Stimulated activated CD8-positive, alpha-beta memory T cell treated with anti-CD3 and anti-CD28 coated beads, Interleukin-2, amount 100 ng/mL, for 1 hour (primary cell): Measurements from ENCODE around the gene HNF4A.

Experiments used
- DNase-seq, 2 donors: peaks; one replicate each; pipeline ENCODE4 v3.0.0-alpha.2; 2020; ENCODE audit warnings: low read depth in 2 of 2

HNF4A gene

GRCh38 chr20:44405785-44406571, 50.5 kb downstream of the HNF4A start:
- no peak for DNase-seq

DNA sequence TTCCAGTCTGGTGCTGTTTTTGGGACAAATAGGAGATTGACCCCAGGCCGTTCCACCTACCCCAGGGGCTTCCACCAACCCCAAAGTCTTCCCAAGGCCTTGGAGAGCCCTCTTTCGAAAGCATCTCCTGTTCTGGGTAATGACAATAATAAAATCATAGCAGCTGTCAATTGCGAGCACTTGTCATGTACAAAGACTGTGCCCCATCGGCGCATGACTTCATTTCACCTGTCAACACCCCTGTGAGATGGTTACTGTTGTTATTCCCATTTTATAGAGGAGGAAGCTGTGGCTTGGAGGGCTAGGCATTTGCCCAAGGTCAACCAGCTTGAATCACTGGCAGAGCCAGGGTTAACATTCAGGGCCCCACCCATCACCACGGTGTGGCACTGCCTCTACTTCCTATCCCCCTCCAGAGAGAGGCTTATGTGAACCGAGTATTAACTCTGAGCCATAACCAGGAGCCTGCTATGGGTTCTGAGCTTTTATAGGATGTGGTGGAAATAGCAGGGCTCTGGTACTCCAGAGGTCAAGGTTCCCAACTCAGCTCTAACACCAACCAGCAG, 51.2 kb downstream of the HNF4A start:
- no peak for DNase-seq

GRCh38 chr20:44407402-44408184, 52.1 kb downstream of the HNF4A start:
- DNase-seq, result no peak

DNA sequence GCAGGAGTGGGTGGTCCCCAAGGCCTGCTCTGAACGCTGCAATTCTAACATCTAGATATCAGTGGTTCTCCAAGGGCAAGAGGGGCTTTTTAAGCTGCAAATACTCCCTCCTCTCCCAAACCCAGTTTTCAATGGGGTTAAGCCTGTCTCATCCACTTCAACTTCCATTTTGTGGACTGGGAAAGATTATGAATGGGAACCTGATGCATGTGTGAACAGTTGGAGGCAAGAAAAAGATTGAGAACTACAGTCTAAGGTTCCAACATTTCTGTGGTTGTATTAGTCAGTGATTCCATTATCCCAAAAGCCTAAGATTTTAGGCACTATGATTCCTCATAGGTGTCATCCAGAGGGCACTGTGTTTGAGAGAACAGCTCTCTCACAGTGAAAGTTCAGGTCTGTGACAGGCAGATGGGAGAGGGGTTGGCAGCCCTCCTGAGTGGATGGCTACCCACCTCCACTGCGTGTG, 53.7 kb downstream of the HNF4A start:
- no peak for DNase-seq

DNA sequence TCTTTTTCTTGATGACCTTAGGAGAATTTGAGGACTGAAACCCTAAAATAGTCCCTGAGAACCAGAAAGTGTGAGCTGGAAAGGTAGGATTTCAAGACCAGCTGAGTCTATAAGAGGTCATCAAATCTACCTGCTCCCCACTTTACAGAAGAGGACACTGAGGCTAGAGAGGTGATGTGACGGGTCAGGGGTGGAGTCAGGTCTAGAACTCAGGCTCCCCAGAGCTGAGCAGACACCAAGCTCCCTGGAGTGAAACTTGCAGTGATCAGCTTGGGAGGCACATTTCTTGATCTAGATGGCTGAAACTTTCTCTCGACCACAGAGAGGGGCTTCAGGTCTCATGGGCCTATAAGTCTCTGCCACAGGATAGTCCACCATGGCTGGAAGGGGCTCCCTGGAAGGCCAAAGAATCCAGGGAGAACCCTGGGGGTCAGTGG, 55.1 kb downstream of the HNF4A start:
- no peak for DNase-seq

- no peak for DNase-seq
Measured at GRCh38 chr20:44411020-44411756, 55.7 kb downstream of the HNF4A start.

DNA sequence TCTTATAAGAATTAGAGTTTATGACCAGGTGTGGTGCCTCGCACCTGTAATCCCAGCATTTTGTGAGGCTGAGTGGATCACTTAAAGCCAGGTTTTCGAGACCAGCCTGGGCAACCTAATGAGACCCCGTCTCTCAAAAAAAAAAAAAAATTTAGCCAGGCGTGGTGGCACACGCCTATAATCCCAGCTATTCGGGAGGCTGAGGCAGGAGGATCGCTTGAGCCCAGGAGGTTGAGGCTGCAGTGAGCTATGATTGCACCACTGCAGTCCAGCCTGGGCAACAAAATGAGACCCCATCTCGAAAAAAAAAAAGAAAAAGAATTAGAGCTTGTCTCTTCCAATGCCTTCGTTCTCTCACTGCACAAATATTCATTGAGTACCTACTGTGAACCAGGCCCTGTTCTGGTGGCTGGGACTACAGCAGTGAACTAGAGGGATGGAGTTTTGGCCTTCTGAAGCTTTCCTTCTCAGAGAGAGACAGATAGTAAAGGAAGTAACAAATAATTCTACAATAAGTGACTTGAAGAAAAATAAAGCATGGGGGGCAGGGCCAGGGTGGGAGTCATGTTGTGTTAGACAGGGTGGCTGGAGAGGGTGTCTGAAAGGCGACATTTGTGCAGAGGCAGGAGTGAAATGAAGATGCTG, 56.4 kb downstream of the HNF4A start:
- no peak for DNase-seq

- no peak for DNase-seq
Measured at GRCh38 chr20:44412402-44413144, 57.1 kb downstream of the HNF4A start.

DNA sequence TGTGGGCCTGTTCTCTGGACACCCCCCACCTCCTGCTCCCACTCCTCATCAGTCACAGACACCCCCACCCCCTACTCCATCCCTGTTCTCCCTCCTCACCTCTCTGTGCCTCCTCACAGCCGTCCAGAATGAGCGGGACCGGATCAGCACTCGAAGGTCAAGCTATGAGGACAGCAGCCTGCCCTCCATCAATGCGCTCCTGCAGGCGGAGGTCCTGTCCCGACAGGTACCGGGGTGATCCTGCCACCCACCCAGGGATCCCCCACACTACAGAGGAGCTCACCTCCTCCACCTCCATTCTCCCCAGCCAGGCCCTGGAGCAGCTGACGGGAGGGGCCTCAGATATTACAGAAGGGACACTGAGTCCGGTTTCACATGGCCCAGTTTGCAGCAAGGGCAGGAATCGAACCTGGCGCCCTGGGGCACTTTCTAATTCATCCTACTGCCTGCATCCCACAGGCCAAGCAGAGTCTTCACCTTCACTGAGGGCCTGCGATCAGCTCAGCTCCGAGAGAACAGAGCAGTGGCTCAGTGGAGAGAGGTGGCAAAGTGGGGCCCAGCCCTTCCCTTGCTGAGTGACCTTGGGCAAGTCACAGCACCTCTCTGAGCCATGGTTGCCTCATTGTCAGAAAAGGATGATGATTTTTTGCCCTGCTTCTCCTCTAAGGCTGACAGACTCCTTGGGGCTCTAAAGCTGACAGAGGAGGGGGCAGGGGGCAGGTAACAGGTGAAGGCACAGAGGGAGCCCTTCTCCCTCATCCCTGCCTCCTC, 58.3 kb downstream of the HNF4A start:
- no peak for DNase-seq

- DNase-seq, result no peak
Measured at GRCh38 chr20:44414346-44414714, 58.8 kb downstream of the HNF4A start.

DNA sequence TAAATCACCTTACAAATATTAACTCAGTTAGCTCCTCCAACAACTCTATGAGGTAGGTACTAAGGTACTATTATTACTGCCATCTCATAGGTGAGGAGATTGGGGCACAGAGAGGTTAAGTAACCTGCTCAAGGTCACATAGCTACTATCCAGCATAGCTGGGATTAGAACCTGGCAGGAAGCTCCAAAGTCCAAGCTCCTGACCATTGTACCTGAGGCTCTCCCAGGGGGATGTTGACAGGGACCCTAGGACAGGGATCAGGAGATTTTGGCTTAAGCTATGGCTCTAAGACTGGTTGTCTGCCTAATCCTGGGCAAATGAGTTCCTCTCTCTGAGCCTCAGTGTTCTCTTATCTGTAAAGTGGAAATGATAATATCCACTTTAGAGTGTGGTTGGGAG, 59.3 kb downstream of the HNF4A start:
- DNase-seq, result no peak

DNA sequence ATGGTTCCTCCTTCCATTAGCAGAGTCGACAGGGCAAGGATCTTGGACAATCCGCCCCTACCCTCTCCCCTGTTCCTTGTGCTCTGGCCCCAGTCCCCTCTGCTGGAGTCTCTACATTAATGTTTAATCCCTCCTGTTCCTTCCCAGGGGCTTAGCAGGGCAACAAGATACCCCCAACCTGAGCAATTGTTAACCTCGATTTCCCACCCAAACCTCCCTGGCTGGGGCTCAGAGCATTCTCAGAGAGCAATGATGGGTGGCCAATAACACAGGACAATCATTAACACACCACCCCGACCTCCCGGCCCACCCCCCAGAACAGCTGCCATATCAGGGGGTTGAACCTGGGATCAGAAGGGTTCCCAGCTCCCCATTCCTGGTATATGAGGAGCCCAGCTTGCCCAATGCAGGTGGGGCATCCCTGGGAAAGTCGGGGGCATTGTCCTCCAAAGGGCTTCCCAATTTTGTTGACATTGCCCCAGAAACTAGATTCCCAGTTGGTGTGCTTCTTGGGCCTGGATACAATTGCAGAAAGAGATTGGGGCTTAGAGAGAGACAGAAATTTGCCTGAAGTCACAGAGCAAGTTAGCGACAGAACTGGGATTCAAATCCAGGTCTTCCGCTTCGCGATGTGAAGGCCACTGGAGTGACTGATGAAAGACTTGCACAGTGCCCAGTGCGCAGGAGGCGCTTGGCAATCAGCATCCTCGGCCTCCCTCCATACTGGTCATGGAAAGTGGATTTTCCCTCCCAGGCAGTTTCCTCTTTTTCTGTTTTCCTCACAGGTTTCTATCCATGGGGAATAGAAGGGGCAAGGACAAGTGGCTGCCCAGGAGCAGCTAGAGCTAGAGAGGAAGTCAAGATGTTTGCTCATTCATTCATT, 60.6 kb downstream of the HNF4A start:
- DNase-seq, result no peak

DNA sequence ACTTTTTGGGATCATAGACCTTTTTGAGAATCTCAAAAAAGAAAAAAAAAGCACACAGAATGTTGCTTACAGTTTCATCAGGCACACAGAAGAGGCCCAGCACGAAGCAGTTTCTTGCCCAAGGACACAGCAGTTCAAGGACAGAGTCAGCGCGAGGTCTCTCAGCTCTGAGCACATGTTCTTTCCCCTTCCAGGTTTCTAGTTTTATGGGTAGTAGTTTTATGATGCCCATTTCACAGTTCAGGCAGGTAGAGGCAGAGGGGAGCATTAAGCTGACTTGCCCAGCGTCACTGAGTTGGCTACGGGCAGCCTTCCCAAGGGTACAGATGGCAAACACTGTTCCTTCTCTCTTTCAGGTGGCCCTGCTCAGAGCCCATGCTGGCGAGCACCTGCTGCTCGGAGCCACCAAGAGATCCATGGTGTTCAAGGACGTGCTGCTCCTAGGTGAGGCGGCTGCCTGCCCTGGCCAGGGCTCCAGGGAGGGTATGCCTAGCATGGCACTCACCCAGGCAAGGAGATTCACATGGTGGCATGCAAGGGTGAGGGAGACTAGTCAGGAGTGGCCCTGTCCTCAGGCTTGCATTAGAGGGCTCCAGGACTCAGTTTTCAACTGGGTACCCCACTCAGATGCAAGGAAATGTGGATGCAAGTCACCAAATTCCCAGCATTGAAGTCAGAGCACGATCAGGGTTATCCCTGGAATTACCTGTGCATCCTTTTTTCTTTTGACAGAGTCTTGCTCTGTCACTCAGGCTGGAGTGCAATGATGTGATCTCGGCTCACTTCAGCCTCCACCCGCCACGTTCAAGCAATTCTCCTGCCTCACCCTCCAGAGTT, 62.8 kb downstream of the HNF4A start:
- no peak for DNase-seq

DNA sequence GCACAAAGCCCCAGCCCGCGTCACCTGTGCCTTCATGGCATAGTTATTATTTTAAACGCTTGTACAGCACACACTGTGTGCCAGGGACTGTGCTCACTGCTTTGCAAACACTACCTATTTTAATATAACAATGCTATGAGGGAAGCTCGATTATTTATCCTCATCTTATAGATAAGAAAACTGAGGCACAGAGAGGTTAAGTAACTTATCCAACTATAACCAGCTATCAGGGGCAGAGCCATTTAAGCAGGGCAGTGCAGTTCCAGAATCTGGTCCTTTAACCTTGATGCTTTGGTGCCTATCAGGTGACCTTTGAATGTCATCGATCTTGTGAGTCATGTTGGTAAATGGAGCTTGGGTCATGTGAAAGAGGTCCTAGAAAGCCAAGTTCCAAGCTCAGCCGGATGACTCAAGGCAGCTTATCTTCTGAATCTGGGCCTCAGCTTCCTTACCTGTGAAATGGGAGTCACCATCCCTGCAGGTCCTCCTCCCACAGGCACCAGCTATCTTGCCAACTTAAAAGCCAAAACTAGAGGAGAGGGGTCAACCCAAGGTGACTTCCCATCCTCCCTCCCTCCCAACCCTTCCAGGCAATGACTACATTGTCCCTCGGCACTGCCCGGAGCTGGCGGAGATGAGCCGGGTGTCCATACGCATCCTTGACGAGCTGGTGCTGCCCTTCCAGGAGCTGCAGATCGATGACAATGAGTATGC, 63.8 kb downstream of the HNF4A start:
- no peak for DNase-seq

- no peak for DNase-seq
Measured at GRCh38 chr20:44420497-44420896, 65.0 kb downstream of the HNF4A start.

GRCh38 chr20:44422083-44422482, 66.6 kb downstream of the HNF4A start:
- no peak for DNase-seq

DNA sequence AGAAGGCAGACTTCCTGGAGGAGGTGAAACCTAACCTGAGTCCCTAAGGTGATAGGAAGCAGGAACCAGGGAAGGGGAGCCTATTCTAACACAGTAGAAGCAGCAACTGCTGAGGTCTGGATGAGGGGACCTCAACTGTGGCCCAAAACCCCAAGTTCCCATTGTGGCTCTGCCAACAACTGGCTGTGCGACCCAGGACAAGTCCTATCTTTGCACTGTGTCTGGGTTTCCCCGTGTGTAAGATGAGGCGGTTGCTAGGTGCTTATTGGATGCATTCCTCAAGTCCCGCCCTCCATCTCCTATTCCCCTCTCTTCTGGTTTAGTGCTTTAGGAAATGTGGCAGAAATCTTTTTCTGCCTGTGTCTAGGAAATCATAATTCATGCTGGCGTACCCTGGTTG, 68.0 kb downstream of the HNF4A start:
- no peak for DNase-seq
